GM12872 (cell line): Measurements from ENCODE around the gene PUM1.

Source experiments
- CTCF ChIP-seq: IDR thresholded peaks from 3 replicates; pipeline ENCODE4 v1.5.1; 2011; ENCODE audit warnings: low read depth, mild to moderate bottlenecking, low read length, moderate library complexity; ENCODE audit not compliant: insufficient read depth

The PUM1 gene

GRCh38 chr1:31072304-31072746 lies 6.8 kb upstream of the PUM1 start:
- no peak for TF ChIP-seq CTCF

- TF ChIP-seq CTCF: no peak
Observed at GRCh38 chr1:31069392-31069791, 3.9 kb upstream of the PUM1 start.

GRCh38 chr1:31064718-31065309 lies 703 bp downstream of the PUM1 start:
- no peak for TF ChIP-seq CTCF

GRCh38 chr1:31064111-31064717 lies 1.3 kb downstream of the PUM1 start:
- no peak for TF ChIP-seq CTCF

GRCh38 chr1:31063631-31064030 lies 1.9 kb downstream of the PUM1 start:
- no peak for TF ChIP-seq CTCF

GRCh38 chr1:31062867-31063380 lies 2.6 kb downstream of the PUM1 start:
- no peak for TF ChIP-seq CTCF

GRCh38 chr1:31058012-31058411 lies 7.5 kb downstream of the PUM1 start:
- TF ChIP-seq CTCF: no peak
